HepG2 (cell line): ENCODE data around the gene ASTN2. TPM values are rescaled to one million over a fixed set of nuclear protein-coding genes. Genes with fewer than 3 reads are reported as not detected.

Experiments used
- ATAC-seq: fragments of 200-7000 bp; cut with Tn5 transposase; 3 replicates; pipeline ENCODE4 v1.9.1; 2020; ENCODE audit warnings: mild to moderate bottlenecking, moderate library complexity
- BruUV-seq: library from RNA; stranded (reverse); fragments of 400-500 nt; replicated peaks from 2 replicates; lab custom pipeline; 2021; lab: Mats Ljungman, UMichigan
- CTCF ChIA-PET: fragments of 300-600 bp; formaldehyde crosslinking; extraction: SDS; loops from one replicate; lab custom pipeline; 2021; ENCODE audit warnings: low total read pairs, inconsistent platforms, low intra/inter-chr PET ratio; lab: Yijun Ruan, JAX
- POLR2A ChIA-PET: fragments of 350-600 bp; sonication (Branson Sonifier 250); formaldehyde crosslinking; loops from one replicate; lab custom pipeline; 2020; ENCODE audit warnings: antibody characterized with exemption, inconsistent platforms; lab: Yijun Ruan, JAX
- DNase-seq: peaks from one replicate; pipeline ENCODE4 v3.0.0-alpha.2; 2015; ENCODE audit warnings: low spot score
- FAIRE-seq: peaks from 3 replicates; lab custom pipeline; 2011; peaks lifted over from hg19 to GRCh38; lab: Jason Lieb, UNC
- H2AFZ ChIP-seq: one replicate; pipeline ENCODE4 v1.6.1; 2011; ENCODE audit warnings: low read length, inconsistent platforms
- H3K27ac ChIP-seq: fragments of 300-600 bp; 3 replicates; pipeline ENCODE4 v1.8.0; 2011; ENCODE audit warnings: mixed run types, mild to moderate bottlenecking, mixed read lengths, low read length, inconsistent platforms; ENCODE audit not compliant: insufficient read depth; ENCODE audit errors: extremely low read length
- H3K27me3 ChIP-seq, 2 experiments: fragments of 200-600 bp in 1 of 2; 2 replicates in 1 of 2; 3 replicates in 1 of 2; pipeline versions ENCODE4 v1.6.0 to v1.8.0; 2011; ENCODE audit warnings: low read length in 2 of 2, mild to moderate bottlenecking in 2 of 2, moderate library complexity in 2 of 2, inconsistent platforms in 1 of 2; ENCODE audit not compliant: insufficient read depth in 2 of 2, control insufficient read depth in 1 of 2
- H3K36me3 ChIP-seq, 2 experiments: fragments of 200-600 bp in 1 of 2; replicated peaks in 1 of 2; 2 replicates in 1 of 2; 3 replicates in 1 of 2; pipeline versions ENCODE4 v1.5.1 to v1.8.0; 2011; ENCODE audit warnings: low read length in 2 of 2, inconsistent platforms in 1 of 2; ENCODE audit not compliant: insufficient read depth in 2 of 2, control insufficient read depth in 1 of 2
- H3K4me1 ChIP-seq: 2 replicates; pipeline ENCODE4 v1.5.1; 2012; ENCODE audit warnings: low read length, inconsistent platforms; ENCODE audit not compliant: insufficient read depth
- H3K4me2 ChIP-seq: 2 replicates; pipeline ENCODE4 v1.6.0; 2011; ENCODE audit warnings: low read depth, low read length, inconsistent platforms
- H3K4me3 ChIP-seq, 3 experiments: fragments of 200-600 bp in 1 of 3; sonication (generic), shearing (Covaris generic) in 1 of 3; replicated peaks in 1 of 3; 2 replicates each; pipeline ENCODE4 v1.5.1; 2011 to 2016; ENCODE audit warnings: low read length in 3 of 3, inconsistent platforms in 2 of 3, low read depth in 2 of 3, mild to moderate bottlenecking in 2 of 3, control low read depth in 1 of 3, mixed read lengths in 1 of 3; ENCODE audit not compliant: insufficient read depth in 1 of 3
- H3K79me2 ChIP-seq: one replicate; pipeline ENCODE4 v1.6.1; 2011; ENCODE audit warnings: low read length, inconsistent platforms; ENCODE audit not compliant: insufficient read depth
- H3K9ac ChIP-seq: 2 replicates; pipeline ENCODE4 v1.6.0; 2011; ENCODE audit warnings: mild to moderate bottlenecking, low read depth, low read length, inconsistent platforms; ENCODE audit not compliant: insufficient read depth
- H3K9me3 ChIP-seq: 2 replicates; pipeline ENCODE4 v1.5.1; 2012; ENCODE audit warnings: mild to moderate bottlenecking, low read length
- H4K20me1 ChIP-seq: 2 replicates; pipeline ENCODE4 v1.6.0; 2011; ENCODE audit warnings: inconsistent platforms, mild to moderate bottlenecking, low read length, moderate library complexity; ENCODE audit not compliant: insufficient read depth
- E2F2 ChIP-seq: sonication (generic); formaldehyde crosslinking; IDR thresholded peaks from 2 replicates; pipeline ENCODE4 v1.4.0; 2020; ENCODE audit warnings: missing genetic modification reagents, borderline replicate concordance
- ERF ChIP-seq: IDR thresholded peaks from 2 replicates; pipeline ENCODE4 v1.6.1; 2018; ENCODE audit warnings: missing biosample characterization, missing genetic modification reagents
- IRF9 ChIP-seq: sonication (generic); formaldehyde crosslinking; IDR thresholded peaks from 2 replicates; pipeline ENCODE4 v1.8.0; 2022; ENCODE audit warnings: missing genetic modification reagents, mild to moderate bottlenecking, borderline replicate concordance
- IRX3 ChIP-seq: sonication (generic); formaldehyde crosslinking; IDR thresholded peaks from 2 replicates; pipeline ENCODE4 v1.8.1; 2023; ENCODE audit warnings: mild to moderate bottlenecking, low read depth, missing genetic modification reagents, borderline replicate concordance
- MAFG ChIP-seq: sonication (generic); formaldehyde crosslinking; IDR thresholded peaks from 2 replicates; pipeline ENCODE4 v1.5.1; 2020; ENCODE audit warnings: mild to moderate bottlenecking, missing genetic modification reagents
- MIER2 ChIP-seq: IDR thresholded peaks from 2 replicates; pipeline ENCODE4 v1.6.1; 2016; ENCODE audit warnings: missing biosample characterization, missing genetic modification reagents
- PRPF4 ChIP-seq: fragments of 200-400 bp; formaldehyde crosslinking; IDR thresholded peaks from 2 replicates; pipeline ENCODE4 v1.6.1; 2016; ENCODE audit warnings: low read length, low read depth; ENCODE audit not compliant: poor library complexity, severe bottlenecking
- REST ChIP-seq, 2 experiments: IDR thresholded peaks; 2 replicates each; pipeline ENCODE4 v1.6.1; 2011 to 2012; ENCODE audit warnings: low read length in 2 of 2, borderline replicate concordance in 1 of 2, low read depth in 1 of 2, mild to moderate bottlenecking in 1 of 2, moderate library complexity in 1 of 2
- SMAD1 ChIP-seq: sonication (generic); formaldehyde crosslinking; IDR thresholded peaks from 2 replicates; pipeline ENCODE4 v1.4.0; 2020; ENCODE audit warnings: missing genetic modification reagents, low read depth, mild to moderate bottlenecking, borderline replicate concordance
- SP1 ChIP-seq, 2 experiments: fragments of 450-650 bp in 1 of 2; sonication (generic) in 1 of 2; formaldehyde crosslinking in 1 of 2; IDR thresholded peaks; 2 replicates each; pipeline versions ENCODE4 v1.4.0 to v1.6.1; 2016 to 2020; ENCODE audit warnings: missing genetic modification reagents in 1 of 2
- TFDP2 ChIP-seq: sonication (generic); formaldehyde crosslinking; IDR thresholded peaks from 2 replicates; pipeline ENCODE4 v1.4.0; 2020; ENCODE audit warnings: missing genetic modification reagents
- ZFX ChIP-seq: sonication (generic); formaldehyde crosslinking; IDR thresholded peaks from 2 replicates; pipeline ENCODE4 v1.4.0; 2020; ENCODE audit warnings: mild to moderate bottlenecking, low read depth, missing genetic modification reagents, moderate library complexity
- ZIK1 ChIP-seq: sonication (generic); formaldehyde crosslinking; IDR thresholded peaks from 2 replicates; pipeline ENCODE4 v1.5.0; 2020; ENCODE audit warnings: mild to moderate bottlenecking, low read depth, missing genetic modification reagents, borderline replicate concordance
- ZNF12 ChIP-seq: sonication (generic); formaldehyde crosslinking; IDR thresholded peaks from 2 replicates; pipeline ENCODE4 v1.5.0; 2020; ENCODE audit warnings: missing genetic modification reagents
- ZNF382 ChIP-seq: sonication (generic); formaldehyde crosslinking; IDR thresholded peaks from 2 replicates; pipeline ENCODE4 v1.5.0; 2020; ENCODE audit warnings: missing genetic modification reagents, mild to moderate bottlenecking, borderline replicate concordance
- ZNF615 ChIP-seq: sonication (generic); formaldehyde crosslinking; IDR thresholded peaks from 2 replicates; pipeline ENCODE4 v1.5.0; 2020; ENCODE audit warnings: mild to moderate bottlenecking, missing genetic modification reagents, borderline replicate concordance
- ZNF644 ChIP-seq: IDR thresholded peaks from 2 replicates; pipeline ENCODE4 v1.6.1; 2016; ENCODE audit warnings: low read depth
- WGBS: methylation state at CpG from one replicate; pipeline ENCODE4 v1.1.6; 2017; ENCODE audit warnings: low lambda C conversion rate; 5-methylcytosine and 5-hydroxymethylcytosine counted together
- in situ Hi-C: cut with HindIII; loops from 2 replicates; pipeline ENCODE4 v1.10.0; 2017; ENCODE audit warnings: low pct_unique_long_range_greater_than_20kb; ENCODE audit not compliant: extremely low pct_ligation_motif_present
- intact Hi-C: fragments of 100-400 bp; cut with micrococcal nuclease; formaldehyde crosslinking; loops from one replicate; pipeline ENCODE4 v1.10.0; 2022; ENCODE audit not compliant: unreplicated experiment
- polyA plus RNA-seq, 8 experiments: library from polyadenylated mRNA; depleted of rRNA in 3 of 8; stranded (reverse) in 7 of 8; unstranded in 1 of 8; fragments of >200 nt; fragmentation: Illumina TruSeq in 4 of 8; extraction: Trizol in 4 of 8; gene quantifications; 2 replicates each; pipeline versions ENCODE4 v1.2.1 to v1.2.3, GENCODE V29; 2011 to 2016; ENCODE audit warnings: low read depth in 4 of 8, missing spikeins in 1 of 8, mixed read lengths in 1 of 8; ENCODE audit not compliant: insufficient read depth in 1 of 8
- total RNA-seq, 5 experiments: library from RNA; depleted of rRNA; stranded (reverse); fragments of >200 nt; fragmentation: Illumina TruSeq; extraction: Trizol; gene quantifications; 2 replicates each; pipeline ENCODE4 v1.2.3, GENCODE V29; 2016; ENCODE audit warnings: low read depth in 1 of 5

The ASTN2 gene
- total and polyA plus RNA-seq, 2 of the 13 experiments (the other 11 are each of a cell fraction or from before 2014, with no cell fraction given): 5.2 to 13.5 TPM

GRCh38 chr9:117034866-117035265 lies 380.0 kb downstream of the ASTN2 start:
- WGBS: 0% methylated on average over 2 of the region's 2 CpGs
- Histone ChIP-seq H3K27me3 (no peaks in the 10 kb centered on the region), H3K9me3 (no peaks in the 10 kb centered on the region), H3K4me2 (no peak overlapping the region), H3K27ac (no peak overlapping the region), H4K20me1 (no peaks in the 10 kb centered on the region), H2AFZ (no peak overlapping the region), H3K79me2 (no peaks in the 10 kb centered on the region), H3K4me1 (no peaks in the 10 kb centered on the region), H3K4me3 (no peak overlapping the region), H3K9ac (no peak overlapping the region), H3K36me3 (no peaks in the 10 kb centered on the region)
- intact Hi-C loops: no loop called here
- BruUV-seq: no TSS peak
- DNase-seq (no peak), ATAC-seq (no peak), FAIRE-seq (no peak)
- in situ Hi-C loops: no loop called here
- ChIA-PET POLR2A (no interaction called here), CTCF (no interaction called here)
- no peak for TF ChIP-seq ZNF382 (CRISPR knock-in tag)
- TF ChIP-seq ZNF644 (CRISPR knock-in tag): 0 out of 2 replicates have a peak, but pooled peaks have one; percentile 23
- TF ChIP-seq IRX3: no peak
- no peak for TF ChIP-seq ZIK1 (CRISPR knock-in tag)
- TF ChIP-seq MIER2 (CRISPR knock-in tag): peak; percentile 95
- TF ChIP-seq IRF9 (CRISPR knock-in tag): no peak
- TF ChIP-seq SP1 (IDR thresholded peaks at IDR 0.05): no peak
- no peak for TF ChIP-seq SP1 (CRISPR knock-in tag; IDR thresholded peaks at IDR 0.05)
- TF ChIP-seq PRPF4: no peak
- TF ChIP-seq REST (IDR thresholded peaks at IDR 0.05; ENCODE audit: borderline replicate concordance in 1 of 2, low read depth in 1 of 2, low read length in 2 of 2): peak; percentile 59 to 93
- no peak for TF ChIP-seq TFDP2
- no peak for TF ChIP-seq ZNF615 (CRISPR knock-in tag)
- TF ChIP-seq MAFG: no peak
- TF ChIP-seq E2F2 (CRISPR knock-in tag): no peak
- TF ChIP-seq ZFX (CRISPR knock-in tag): no peak
- TF ChIP-seq ERF (CRISPR knock-in tag): no peak
- no peak for TF ChIP-seq SMAD1 (CRISPR knock-in tag)
- TF ChIP-seq ZNF12: no peak
